GDM1 (cell line): ENCODE measurements around the gene RFTN2.
"Not testable (repeated sequence)": the region's sequence is repeated elsewhere in the genome, so short reads cannot be mapped to it uniquely, and the experiment has no call there.

ENCODE experiments used
- DNase-seq: peaks from one replicate; lab custom pipeline; 2025; lab: John Stamatoyannopoulos, UW

The RFTN2 gene

DNA sequence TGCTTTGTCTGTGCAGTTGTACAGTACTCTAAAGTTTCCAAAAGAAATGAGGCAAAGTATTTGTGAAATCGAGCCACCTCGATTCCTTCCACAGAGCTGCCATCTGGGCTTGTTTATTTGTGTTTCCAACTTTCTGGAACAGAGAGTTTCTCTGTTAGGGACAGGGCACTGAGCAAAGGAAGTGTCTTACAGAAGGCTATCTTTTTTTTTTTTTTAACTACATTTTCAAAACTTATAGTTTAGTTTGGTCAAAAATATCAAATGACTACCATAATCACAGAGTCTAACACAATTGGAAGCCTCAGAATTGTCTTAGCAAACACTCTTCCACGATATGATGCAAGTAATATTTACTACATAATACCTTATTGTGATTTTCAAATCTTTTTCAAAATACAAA is 796 bp downstream of the RFTN2 start:
- DNase-seq: no peak

DNA sequence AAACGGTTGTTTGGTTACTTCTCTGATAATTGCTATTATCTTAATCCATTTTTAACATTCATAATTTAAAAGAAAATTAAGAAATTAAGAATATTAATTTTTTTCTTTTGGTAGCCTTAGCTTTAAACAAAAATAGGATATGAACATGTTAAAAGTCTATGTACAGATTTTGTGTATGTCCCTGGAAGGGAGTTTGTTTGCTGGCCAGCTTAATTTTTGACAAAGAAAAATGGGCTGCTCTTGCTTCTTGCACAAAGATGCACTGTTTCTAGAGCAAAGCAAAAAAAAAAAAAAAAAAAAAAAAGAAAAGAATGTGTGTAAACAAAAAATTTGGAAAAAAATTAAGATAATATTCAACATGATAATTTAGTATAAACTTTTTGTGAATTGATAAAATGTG is 1.3 kb downstream of the RFTN2 start:
- DNase-seq: no peak

GRCh38 chr2:197673606-197674005 is 1.8 kb downstream of the RFTN2 start:
- DNase-seq: no peak

DNA sequence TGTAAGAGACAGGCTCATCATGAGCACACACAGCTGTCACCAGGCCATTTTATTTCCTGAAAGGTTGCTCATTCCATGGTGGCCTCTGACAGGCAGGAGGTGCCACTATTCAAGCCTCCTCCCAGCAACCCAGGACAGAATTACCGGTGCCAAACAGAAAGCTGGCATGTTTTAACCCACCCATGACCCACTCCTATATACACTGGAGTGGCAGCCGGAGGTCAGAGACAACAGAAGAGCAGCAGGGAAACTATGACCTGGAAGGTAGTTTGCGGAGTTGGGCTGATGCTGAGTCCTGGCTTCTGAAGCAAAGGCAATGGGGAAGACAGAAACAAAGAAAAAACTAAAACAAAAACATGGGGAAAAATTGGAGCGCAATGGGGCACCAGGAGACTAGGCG is 2.3 kb downstream of the RFTN2 start:
- DNase-seq: no peak

DNA sequence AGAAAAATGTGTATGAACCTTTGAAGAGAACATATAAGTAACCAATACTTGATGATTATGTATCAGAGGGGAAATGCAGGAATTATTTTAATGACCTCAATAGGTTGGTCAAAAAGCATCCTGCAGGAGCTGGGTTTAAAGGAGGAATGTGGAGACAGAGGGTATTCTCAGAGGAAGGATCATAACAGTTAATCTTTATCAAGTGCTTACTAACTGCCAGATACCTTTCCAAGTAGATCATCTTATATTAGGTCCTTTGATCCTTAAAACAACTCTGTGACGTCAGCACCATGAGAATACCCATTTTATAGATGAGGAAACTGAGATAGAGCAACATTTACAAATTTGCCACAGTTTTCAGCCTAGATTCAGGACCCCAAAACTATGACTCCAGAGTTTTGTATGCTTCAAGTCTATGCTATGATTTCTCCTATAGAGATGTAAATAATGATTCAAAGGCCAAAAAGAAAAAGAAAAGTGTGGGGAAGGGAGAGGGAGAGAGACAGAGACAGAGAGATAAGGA is 3.0 kb downstream of the RFTN2 start:
- DNase-seq: no peak

- no peak for DNase-seq
Measured at GRCh38 chr2:197669077-197669476, 6.3 kb downstream of the RFTN2 start.

DNA sequence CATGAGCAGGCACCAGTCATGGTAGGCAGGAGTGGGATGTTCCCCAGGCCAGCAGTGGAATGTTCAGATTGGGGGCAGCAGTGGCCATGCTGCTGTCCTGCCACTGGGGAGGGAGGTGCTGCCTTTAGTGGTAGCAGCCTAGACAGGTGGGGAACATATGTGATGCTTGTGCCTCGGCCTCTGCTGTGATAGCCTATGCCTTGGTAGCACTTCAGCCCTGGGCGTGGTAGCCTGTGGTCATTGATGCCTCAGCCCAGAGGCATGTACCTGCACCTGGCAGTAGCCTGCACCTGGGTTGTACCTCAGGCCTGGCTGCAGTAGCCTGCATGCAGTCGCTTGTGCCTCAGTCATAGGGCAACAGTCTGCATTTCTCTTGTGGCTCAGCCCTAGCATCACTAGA is 7.1 kb downstream of the RFTN2 start:
- no peak for DNase-seq

DNA sequence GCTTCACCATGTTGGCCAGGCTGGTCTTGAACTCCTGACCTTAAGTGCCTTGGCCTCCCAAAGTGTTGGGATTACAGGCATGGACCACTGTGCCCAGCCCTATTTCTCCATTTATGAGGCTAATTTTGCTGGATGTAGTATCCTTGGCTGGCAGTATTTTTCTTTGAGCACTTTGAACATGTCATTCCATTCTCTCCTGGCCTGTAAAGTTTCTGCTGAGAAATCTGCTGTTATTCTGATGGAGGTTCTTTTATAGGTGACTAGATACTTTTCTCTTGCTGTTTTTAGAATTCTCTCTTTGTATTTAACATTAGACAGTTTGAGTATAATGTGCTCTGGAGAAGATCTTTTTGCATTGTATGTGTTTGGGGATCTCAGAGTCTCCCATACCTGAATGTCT is 9.1 kb downstream of the RFTN2 start:
- DNase-seq: no peak

GRCh38 chr2:197661626-197662025 is 13.8 kb downstream of the RFTN2 start:
- no peak for DNase-seq

DNA sequence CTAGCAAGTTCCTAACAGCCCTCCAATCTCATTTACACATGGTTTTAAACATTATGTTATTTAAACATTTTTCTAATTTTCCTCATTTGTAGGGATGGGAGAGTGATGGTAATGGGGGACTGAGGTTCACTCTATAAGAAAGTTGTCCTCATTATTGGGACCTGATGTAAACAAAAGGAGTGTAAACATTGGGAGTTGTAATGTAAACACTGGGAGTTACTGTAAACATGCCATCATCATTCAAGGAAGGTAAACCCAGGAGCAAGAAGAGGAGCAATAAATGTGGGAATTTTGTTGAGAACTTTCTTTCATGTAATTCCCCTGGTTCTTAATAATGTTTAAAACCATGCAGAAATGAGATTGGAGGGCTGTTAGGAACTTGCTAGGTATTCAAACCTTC is 17.8 kb downstream of the RFTN2 start:
- DNase-seq: no peak

DNA sequence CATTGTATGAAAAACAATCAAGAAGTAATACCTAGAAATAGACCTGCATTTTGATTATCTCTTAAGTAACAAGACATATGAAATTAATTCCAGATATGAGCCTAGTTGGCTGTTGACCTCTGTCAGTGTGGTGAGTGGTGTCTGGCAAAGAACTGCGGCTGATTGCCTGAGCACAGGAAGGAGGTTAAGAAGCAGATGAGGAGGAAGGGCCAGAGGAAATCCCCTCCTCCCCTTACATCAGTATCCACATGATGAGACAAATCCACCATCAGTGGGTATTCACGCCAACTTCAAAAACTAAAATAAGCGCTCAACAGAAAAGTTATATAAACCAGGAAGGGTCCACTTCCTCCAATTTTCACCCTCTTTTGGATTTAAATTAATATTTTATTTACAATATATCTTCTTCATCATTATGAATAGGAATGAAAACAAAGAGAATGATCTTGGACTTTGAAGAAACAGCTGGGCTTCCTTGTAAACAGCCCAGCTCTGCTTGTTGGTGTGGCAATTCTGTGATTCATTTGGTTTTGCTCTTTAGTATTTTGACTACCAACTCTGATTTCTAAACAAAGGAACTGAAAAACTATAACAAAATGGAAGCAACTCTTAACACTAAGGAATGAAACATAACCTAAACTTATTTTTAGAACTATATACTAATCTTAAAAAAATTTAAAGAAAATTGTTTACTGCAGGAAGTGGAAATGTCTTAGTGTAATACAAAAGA is 27.3 kb downstream of the RFTN2 start:
- DNase-seq: no peak

DNA sequence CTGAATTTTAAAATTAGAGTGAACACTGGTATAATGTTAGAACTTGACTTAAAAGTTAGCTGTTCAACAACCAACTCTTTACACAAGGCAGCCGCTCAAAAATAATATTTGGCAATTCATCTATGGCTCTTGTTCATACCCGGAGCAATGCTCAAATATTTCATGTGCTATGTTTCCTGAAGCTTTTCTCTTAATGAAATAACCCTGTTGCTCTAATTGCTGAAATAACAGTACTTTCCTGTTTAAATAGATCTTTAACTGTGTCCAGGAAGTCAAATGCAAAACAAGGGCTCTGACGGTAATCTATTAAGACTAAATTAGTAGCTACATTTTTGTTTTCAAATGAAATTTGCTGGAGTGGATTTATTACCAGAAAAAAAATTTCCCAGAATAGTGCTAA is 33.7 kb downstream of the RFTN2 start:
- DNase-seq: no peak

DNA sequence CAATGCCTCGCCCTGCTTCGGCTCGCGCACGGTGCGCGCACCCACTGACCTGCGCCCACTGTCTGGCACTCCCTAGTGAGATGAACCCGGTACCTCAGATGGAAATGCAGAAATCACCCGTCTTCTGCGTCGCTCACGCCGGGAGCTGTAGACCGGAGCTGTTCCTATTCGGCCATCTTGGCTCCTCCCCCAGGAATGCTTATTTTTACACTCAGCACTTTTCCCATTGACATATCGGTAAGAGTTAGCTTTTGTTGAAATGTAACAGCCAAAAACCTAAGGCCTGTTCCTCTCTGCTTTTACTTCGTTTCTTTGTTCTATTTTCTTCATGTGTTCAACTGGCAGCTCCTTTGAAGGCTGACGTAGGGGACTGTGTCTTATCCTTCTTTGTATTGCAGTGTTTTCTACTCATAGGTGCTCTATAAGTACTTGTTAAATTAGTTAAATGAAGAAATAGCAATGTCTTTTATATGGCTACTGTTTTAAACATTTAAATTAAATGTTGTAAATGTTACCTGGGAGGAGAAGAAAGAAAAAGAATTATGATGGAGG is 34.7 kb downstream of the RFTN2 start:
- DNase-seq: not testable (repeated sequence)

DNA sequence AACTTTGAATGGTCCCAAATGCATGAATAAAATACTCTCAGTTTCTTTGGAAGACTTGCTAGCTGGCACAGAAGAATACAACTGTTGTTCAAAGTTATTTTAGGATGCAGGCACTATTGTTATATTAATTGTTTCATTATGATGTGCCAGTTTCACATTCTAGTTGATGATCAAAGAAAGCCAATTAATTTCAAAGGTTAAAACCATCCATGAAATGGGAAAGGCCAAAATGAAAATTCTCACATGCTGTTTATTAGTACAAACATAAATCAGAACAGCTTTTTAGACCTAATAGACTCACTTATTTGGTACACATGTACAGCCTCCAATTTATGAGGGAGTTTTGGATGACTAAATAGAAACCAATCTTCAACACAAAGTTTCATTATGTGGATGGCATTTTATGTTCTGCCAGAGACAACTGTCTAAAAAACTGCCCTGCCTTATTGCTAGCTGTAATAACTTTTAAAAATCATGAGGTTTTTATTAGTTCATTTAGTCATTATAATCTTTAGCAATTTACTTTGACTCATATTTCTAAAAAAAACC is 42.2 kb downstream of the RFTN2 start:
- DNase-seq: no peak

GRCh38 chr2:197628043-197628500 is 47.3 kb downstream of the RFTN2 start:
- DNase-seq: no peak

DNA sequence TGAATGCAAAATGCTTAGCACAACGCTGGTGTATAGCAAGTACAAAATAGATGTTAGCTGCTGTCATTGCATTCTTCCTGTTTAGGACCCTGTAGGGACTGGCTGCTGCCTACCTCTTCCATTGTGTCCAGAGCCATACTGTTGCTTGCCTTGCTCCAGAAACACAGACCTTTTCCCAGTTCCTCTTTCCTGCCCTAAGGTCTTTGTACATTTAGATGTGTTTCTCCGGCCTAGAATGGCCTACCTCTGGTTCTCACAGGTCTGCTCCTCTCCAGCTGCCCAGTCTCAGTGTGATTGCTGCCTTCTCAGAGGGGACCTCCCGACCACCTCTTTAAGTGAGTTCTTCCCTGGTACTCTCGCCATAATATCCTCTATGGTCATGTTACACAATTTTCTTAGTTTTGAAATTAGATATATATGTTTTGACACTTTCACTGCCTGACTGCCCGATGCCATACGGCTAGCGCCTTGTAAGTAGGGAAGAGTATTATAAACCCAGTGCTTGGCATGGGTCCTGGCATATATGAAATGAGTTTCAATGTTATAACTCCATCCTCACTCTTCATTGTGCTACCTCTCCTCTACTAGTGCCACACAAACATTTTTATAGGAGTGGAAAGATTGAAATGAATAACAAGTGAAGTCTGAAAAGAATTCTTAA is 48.3 kb downstream of the RFTN2 start:
- no peak for DNase-seq

- no peak for DNase-seq
Measured at GRCh38 chr2:197620133-197620532, 55.3 kb downstream of the RFTN2 start.

DNA sequence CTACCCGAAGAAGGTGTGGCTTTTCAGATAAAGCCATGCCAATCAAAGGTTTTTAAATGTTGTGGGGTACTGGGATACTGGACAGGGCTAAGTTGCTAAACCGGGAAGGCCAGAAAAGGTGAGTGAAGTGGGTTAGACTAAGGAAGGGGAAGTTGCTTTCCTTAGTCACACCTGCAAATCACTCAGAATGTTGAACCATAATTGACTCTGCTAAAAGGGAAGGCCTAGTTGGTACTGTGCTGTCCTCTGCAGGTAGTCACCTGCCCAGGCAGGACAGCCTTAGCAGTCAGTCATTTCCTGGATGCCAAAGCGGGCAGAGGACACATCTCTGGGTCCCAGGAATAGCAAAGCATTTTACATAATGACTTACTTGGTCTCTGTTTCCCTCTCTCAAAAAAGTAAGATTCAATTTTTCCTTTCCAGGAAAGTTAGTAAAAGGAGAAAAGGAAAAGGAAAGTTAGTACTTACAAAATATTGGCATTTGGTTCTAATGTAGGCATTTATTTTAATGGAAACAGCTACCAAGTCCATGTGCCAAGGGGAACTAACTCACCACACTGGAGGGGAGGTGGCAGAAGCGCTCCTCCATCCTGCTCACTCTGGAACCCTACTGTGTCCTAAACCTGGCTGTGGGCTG is 60.3 kb downstream of the RFTN2 start:
- no peak for DNase-seq

GRCh38 chr2:197614532-197614931 is 60.9 kb downstream of the RFTN2 start:
- DNase-seq: no peak

DNA sequence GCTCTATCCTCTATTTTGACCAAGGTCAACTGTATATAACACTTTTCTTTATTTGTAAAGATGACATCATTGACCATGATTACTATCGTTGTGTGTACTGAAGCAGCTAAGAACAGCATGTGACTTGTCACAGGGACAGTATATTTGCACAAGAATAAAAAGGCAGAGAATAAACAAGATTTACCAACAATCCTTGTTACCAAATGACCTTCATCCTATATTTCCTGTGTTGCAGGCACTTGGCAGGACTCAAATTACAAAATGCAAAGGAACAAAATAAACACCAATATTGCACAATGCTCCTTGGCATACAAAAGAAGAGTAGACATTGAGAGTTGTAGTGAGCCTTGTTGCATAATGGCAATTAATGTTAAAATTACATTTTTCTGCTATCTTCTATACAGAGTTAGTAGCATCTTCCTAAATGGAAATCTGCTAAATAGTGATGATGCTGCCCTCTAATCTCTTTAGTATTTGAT is 61.8 kb downstream of the RFTN2 start:
- no peak for DNase-seq

- no peak for DNase-seq
Measured at GRCh38 chr2:197606180-197606579, 69.2 kb downstream of the RFTN2 start.

DNA sequence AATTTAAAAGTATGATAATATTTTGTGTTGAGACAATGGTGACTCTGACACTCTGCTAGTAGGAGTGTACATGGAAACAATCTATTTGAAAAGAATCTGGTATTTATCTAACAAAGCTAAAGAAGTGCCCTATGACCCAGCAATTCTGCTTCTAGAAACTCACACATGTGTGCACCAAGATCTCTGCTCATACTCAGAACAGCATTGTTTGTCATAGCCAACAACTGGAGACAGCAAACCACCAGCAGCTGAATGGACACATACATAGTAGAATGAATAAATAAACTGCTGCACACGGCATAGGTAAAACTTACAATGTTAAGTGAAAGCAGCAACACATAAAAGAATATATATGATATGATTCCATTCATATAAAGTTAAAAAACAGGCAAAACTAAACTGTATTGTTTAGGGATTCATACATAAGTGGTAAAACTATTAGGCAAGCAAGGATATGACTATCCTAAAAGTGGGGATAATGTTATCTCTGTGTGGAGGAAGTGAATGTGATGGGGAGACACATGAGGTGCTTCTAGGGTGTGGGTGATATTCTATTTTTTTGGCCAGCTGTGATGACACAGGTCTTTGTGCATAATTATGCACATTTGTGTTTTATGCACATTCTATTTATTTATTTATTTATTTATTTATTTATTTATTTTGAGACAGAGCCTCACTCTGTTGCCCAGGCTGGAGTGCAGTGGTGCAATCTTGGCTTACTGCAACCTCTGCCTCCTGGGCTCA is 71.1 kb downstream of the RFTN2 start:
- DNase-seq: no peak
